Omental fat pad (tissue), 4 donors: ENCODE results near the gene CYP4F22. TPM values are rescaled to one million over a fixed set of nuclear protein-coding genes. Genes with fewer than 3 reads are reported as not detected.

Experiments used
- ATAC-seq: fragments of 150-250 bp; one replicate; pipeline ENCODE4 v1.9.1; 2016; ENCODE audit warnings: mild to moderate bottlenecking, moderate library complexity; ENCODE audit not compliant: low FRiP score
- DNase-seq: peaks from one replicate; pipeline ENCODE4 v3.0.0-alpha.2; 2019; ENCODE audit warnings: low spot score
- CTCF ChIP-seq, 3 donors: fragments of 450-650 bp; IDR thresholded peaks; one replicate each; pipeline ENCODE4 v1.5.1; 2016 to 2017; ENCODE audit warnings: antibody characterized with exemption in 3 of 3, mild to moderate bottlenecking in 3 of 3, moderate library complexity in 2 of 3
- total RNA-seq, 4 donors: library from RNA; depleted of rRNA; stranded (reverse); fragments of >200 nt; gene quantifications; one replicate each; pipeline ENCODE4 v1.1.0, GENCODE V29; 2016

Gene CYP4F22
- total RNA-seq, 4 donors from 2014 or later = 0.36 to 1.3 TPM; not detected in 2

GRCh38 chr19:15516363-15516762, 8.0 kb downstream of the CYP4F22 start:
- DNase-seq (no peak), ATAC-seq (no peak)
- no peak for TF ChIP-seq CTCF (IDR thresholded peaks at IDR 0.05)

DNA sequence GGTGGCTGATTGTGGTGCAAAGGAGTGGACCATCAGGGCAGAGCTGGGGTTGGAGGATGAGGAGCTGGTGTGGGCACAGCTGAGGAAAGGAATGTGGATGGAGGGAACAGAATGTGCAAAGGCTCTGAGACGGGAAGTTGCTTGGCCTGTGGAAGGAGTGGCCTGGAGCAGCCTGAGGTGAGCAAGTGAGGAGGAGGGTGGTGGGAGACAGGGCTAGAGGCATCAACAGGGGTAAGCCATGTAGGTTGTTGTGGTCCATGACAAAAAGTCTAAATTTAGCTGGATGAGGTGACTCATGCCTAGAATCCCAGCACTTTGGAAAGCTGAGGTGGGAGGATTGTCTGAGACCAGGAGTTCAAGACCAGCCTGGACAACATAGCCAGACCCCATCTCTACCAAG, 9.5 kb downstream of the CYP4F22 start:
- ATAC-seq = no peak
- no peak for TF ChIP-seq CTCF (IDR thresholded peaks at IDR 0.05)
- no peak for DNase-seq

- ATAC-seq (no peak), DNase-seq (no peak)
- TF ChIP-seq CTCF (IDR thresholded peaks at IDR 0.05) = no peak
These were observed 11.2 kb downstream of the CYP4F22 start for GRCh38 chr19:15519433-15519976.

DNA sequence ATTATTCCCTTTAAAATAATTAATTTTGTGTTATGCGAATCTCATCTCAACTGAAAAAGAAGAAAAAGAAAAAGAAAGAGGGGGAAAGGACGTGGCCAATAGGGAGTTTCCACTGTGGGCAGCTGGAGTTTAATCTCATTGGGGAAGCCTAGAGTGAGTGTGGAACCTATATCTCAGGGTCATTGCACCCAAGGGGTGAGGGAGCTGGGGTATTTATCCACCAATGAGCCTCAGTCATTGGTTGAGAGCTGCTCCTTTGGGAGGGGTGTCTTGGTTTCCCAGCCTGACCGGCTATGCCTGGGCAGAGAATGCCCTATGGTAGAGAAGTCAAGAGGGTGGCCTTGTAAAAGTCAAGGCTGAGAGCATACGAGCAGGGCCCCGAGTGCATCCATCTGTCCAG, 16.5 kb downstream of the CYP4F22 start:
- ATAC-seq (no peak), DNase-seq (no peak)
- no peak for TF ChIP-seq CTCF (IDR thresholded peaks at IDR 0.05)

GRCh38 chr19:15525291-15525690, 17.0 kb downstream of the CYP4F22 start:
- no peak for ATAC-seq
- no peak for TF ChIP-seq CTCF (IDR thresholded peaks at IDR 0.05)
- no peak for DNase-seq

GRCh38 chr19:15526408-15526807, 18.1 kb downstream of the CYP4F22 start:
- no peak for TF ChIP-seq CTCF (IDR thresholded peaks at IDR 0.05)
- DNase-seq = no peak
- ATAC-seq = no peak

GRCh38 chr19:15527705-15528104, 19.4 kb downstream of the CYP4F22 start:
- no peak for DNase-seq
- TF ChIP-seq CTCF (IDR thresholded peaks at IDR 0.05) = no peak
- no peak for ATAC-seq
